GM18951 (cell line): ENCODE data around the gene L3MBTL1.
"Not testable (repeated sequence)": the region's sequence is repeated elsewhere in the genome, so short reads cannot be mapped to it uniquely, and the experiment has no call there.

ENCODE experiments used
- POLR2A ChIP-seq: IDR thresholded peaks from 4 replicates; pipeline ENCODE4 v1.6.1; 2011; ENCODE audit warnings: mild to moderate bottlenecking; ENCODE audit not compliant: insufficient read length, insufficient read depth; ENCODE audit errors: extremely low read depth
- in situ Hi-C: fragments of 300-500 bp; cut with MboI; formaldehyde crosslinking; loops from one replicate; pipeline ENCODE4 v1.12.0; 2022; ENCODE audit warnings: low sequenced_read_pairs, mixed read lengths, inconsistent platforms; ENCODE audit not compliant: unreplicated experiment

Gene L3MBTL1

GRCh38 chr20:43472671-43473380, 34.7 kb upstream of the L3MBTL1 start:
- TF ChIP-seq POLR2A = no peak
- in situ Hi-C loops = no loop called here

- no peak for TF ChIP-seq POLR2A
- in situ Hi-C loops = no loop called here
These were observed 34.2 kb upstream of the L3MBTL1 start for GRCh38 chr20:43473381-43473704.

- in situ Hi-C loops = no loop called here
- no peak for TF ChIP-seq POLR2A
These were observed 30.3 kb upstream of the L3MBTL1 start for GRCh38 chr20:43477193-43477592.

GRCh38 chr20:43477619-43478018, 29.9 kb upstream of the L3MBTL1 start:
- in situ Hi-C loops = no loop called here
- no peak for TF ChIP-seq POLR2A

GRCh38 chr20:43490038-43490437, 17.5 kb upstream of the L3MBTL1 start:
- in situ Hi-C loops = no loop called here

GRCh38 chr20:43492101-43492500, 15.4 kb upstream of the L3MBTL1 start:
- no peak for TF ChIP-seq POLR2A
- in situ Hi-C loops = no loop called here

More at GRCh38 chr20:43490038-43490437, 17.5 kb upstream of the L3MBTL1 start:
- no peak for TF ChIP-seq POLR2A

GRCh38 chr20:43495388-43495787, 12.1 kb upstream of the L3MBTL1 start:
- in situ Hi-C loops = no loop called here
- no peak for TF ChIP-seq POLR2A

- in situ Hi-C loops = not testable (repeated sequence)
These were observed 5.5 kb upstream of the L3MBTL1 start for GRCh38 chr20:43502021-43502420.

- no peak for TF ChIP-seq POLR2A
- in situ Hi-C loops = no loop called here
These were observed 1.3 kb upstream of the L3MBTL1 start for GRCh38 chr20:43506238-43506637.

GRCh38 chr20:43508106-43508505, 609 bp downstream of the L3MBTL1 start:
- TF ChIP-seq POLR2A = no peak
- in situ Hi-C loops = no loop called here

- in situ Hi-C loops = no loop called here
- TF ChIP-seq POLR2A = no peak
These were observed 1.1 kb downstream of the L3MBTL1 start for GRCh38 chr20:43508604-43509040.

- TF ChIP-seq POLR2A = no peak
- in situ Hi-C loops = no loop called here
These were observed 4.4 kb downstream of the L3MBTL1 start for GRCh38 chr20:43511879-43512278.

- in situ Hi-C loops = no loop called here
- no peak for TF ChIP-seq POLR2A
These were observed 6.0 kb downstream of the L3MBTL1 start for GRCh38 chr20:43513372-43513930.

GRCh38 chr20:43513931-43514647, 6.6 kb downstream of the L3MBTL1 start:
- in situ Hi-C loops = no loop called here
- TF ChIP-seq POLR2A = peak; percentile 69
